Measurements from ENCODE around the gene SMU1.

DNA sequence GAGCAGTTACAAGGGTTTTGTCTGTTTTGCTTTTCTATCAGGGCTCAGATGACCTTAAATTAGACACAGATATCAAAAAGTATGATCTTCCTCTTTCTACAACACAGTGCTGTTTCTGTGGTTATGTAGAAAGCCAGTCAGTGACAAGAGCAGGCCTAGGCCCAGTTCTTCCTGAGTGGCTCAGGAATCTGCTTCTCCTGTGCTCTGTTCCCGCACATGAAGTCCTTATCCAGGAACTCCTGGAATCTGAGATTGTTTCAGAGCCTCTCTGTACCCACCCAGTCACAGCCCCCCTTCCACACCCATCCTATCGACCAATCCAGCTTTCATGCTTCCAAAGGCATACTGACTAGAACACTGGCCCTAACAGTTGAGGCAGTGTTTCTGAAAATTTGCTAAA is 40.4 kb upstream of the SMU1 start:
- TF ChIP-seq, protein P1, sequence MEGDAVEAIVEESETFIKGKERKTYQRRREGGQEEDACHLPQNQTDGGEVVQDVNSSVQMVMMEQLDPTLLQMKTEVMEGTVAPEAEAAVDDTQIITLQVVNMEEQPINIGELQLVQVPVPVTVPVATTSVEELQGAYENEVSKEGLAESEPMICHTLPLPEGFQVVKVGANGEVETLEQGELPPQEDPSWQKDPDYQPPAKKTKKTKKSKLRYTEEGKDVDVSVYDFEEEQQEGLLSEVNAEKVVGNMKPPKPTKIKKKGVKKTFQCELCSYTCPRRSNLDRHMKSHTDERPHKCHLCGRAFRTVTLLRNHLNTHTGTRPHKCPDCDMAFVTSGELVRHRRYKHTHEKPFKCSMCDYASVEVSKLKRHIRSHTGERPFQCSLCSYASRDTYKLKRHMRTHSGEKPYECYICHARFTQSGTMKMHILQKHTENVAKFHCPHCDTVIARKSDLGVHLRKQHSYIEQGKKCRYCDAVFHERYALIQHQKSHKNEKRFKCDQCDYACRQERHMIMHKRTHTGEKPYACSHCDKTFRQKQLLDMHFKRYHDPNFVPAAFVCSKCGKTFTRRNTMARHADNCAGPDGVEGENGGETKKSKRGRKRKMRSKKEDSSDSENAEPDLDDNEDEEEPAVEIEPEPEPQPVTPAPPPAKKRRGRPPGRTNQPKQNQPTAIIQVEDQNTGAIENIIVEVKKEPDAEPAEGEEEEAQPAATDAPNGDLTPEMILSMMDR (IDR thresholded peaks at IDR 0.05; ENCODE audit: insufficient read depth, low read length, poor library complexity, severe bottlenecking) = no peak
- TF ChIP-seq EZH2phosphoT487 (conservative IDR thresholded peaks at IDR 0.05; ENCODE audit: low read length) = no peak

All from SU-DHL-6 (cell line).